ENCODE measurements around the gene DROSHA.

The DROSHA gene

GRCh38 chr5:31492869-31493268 lies 39.0 kb downstream of the DROSHA start:
- Histone ChIP-seq H3K4me3 (ENCODE audit: low read length) (no peak overlapping the region), H3K36me3 (ENCODE audit: control insufficient read depth, insufficient read depth, low read length) (peaks cover 26% of the 10 kb centered on the region), H3K9me3 (ENCODE audit: control insufficient read depth, insufficient read depth, low read length) (no peaks in the 10 kb centered on the region), H3K27ac (ENCODE audit: low read length) (no peak overlapping the region), H3K4me1 (ENCODE audit: control insufficient read depth, insufficient read depth, low read length) (no peaks in the 10 kb centered on the region; the same call in 1 of the 2 replicates), H3K27me3 (ENCODE audit: control insufficient read depth, insufficient read depth, low read length) (no peaks in the 10 kb centered on the region)
- DNase-seq (ENCODE audit: low read depth, low spot score): no peak
- no CpG with 5 or more reads among the region's 4 CpGs for WGBS (ENCODE audit: insufficient coverage, insufficient read length)

DNA sequence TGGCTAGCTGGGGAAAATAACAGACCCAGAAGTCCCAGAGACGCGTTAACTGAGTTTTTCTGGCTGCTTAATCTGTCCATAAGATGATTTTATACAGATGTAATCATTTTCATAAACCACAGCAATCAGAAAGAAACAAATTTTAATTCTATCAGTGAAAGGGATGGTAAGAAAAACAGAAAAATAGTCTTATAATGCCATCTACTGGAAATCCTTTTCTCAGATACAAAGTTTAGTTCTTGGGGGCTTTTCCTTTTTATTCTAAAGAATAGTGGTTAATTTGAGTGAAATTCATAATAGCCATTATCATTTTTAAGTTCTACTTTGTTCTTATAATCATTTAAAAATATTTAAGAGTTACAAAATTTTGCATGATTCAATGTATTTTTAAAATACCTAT lies 44.4 kb downstream of the DROSHA start:
- DNase-seq (ENCODE audit: low read depth, low spot score): no peak
- no CpG with 5 or more reads among the region's 2 CpGs for WGBS (ENCODE audit: insufficient coverage, insufficient read length)
- no peaks in the 10 kb centered on the region for H3K4me1 ChIP-seq (ENCODE audit: control insufficient read depth, insufficient read depth, low read length)
- no peak overlapping the region for H3K27ac ChIP-seq (ENCODE audit: low read length)
- H3K4me3 ChIP-seq (ENCODE audit: low read length): no peak overlapping the region
- no peaks in the 10 kb centered on the region for H3K9me3 ChIP-seq (ENCODE audit: control insufficient read depth, insufficient read depth, low read length)
- no peaks in the 10 kb centered on the region; the same call in 1 of the 2 replicates for H3K36me3 ChIP-seq (ENCODE audit: control insufficient read depth, insufficient read depth, low read length)
- no peaks in the 10 kb centered on the region for H3K27me3 ChIP-seq (ENCODE audit: control insufficient read depth, insufficient read depth, low read length)

GRCh38 chr5:31486441-31486840 lies 45.5 kb downstream of the DROSHA start:
- DNase-seq (ENCODE audit: low read depth, low spot score): no peak
- Histone ChIP-seq H3K9me3 (ENCODE audit: control insufficient read depth, insufficient read depth, low read length) (no peaks in the 10 kb centered on the region), H3K27ac (ENCODE audit: low read length) (no peak overlapping the region), H3K36me3 (ENCODE audit: control insufficient read depth, insufficient read depth, low read length) (no peaks in the 10 kb centered on the region; the same call in 1 of the 2 replicates), H3K27me3 (ENCODE audit: control insufficient read depth, insufficient read depth, low read length) (no peaks in the 10 kb centered on the region), H3K4me3 (ENCODE audit: low read length) (no peak overlapping the region), H3K4me1 (ENCODE audit: control insufficient read depth, insufficient read depth, low read length) (no peaks in the 10 kb centered on the region)
- WGBS (ENCODE audit: insufficient coverage, insufficient read length): no CpG with 5 or more reads among the region's 6 CpGs

- Histone ChIP-seq H3K36me3 (ENCODE audit: control insufficient read depth, insufficient read depth, low read length) (no peaks in the 10 kb centered on the region; the same call in 1 of the 2 replicates), H3K27ac (ENCODE audit: low read length) (no peak overlapping the region), H3K4me3 (ENCODE audit: low read length) (no peak overlapping the region), H3K27me3 (ENCODE audit: control insufficient read depth, insufficient read depth, low read length) (no peaks in the 10 kb centered on the region), H3K9me3 (ENCODE audit: control insufficient read depth, insufficient read depth, low read length) (no peaks in the 10 kb centered on the region), H3K4me1 (ENCODE audit: control insufficient read depth, insufficient read depth, low read length) (no peaks in the 10 kb centered on the region)
- DNase-seq (ENCODE audit: low read depth, low spot score): no peak
- WGBS (ENCODE audit: insufficient coverage, insufficient read length): no CpG with 5 or more reads among the region's 7 CpGs
These were observed 46.3 kb downstream of the DROSHA start for GRCh38 chr5:31485376-31486207.

DNA sequence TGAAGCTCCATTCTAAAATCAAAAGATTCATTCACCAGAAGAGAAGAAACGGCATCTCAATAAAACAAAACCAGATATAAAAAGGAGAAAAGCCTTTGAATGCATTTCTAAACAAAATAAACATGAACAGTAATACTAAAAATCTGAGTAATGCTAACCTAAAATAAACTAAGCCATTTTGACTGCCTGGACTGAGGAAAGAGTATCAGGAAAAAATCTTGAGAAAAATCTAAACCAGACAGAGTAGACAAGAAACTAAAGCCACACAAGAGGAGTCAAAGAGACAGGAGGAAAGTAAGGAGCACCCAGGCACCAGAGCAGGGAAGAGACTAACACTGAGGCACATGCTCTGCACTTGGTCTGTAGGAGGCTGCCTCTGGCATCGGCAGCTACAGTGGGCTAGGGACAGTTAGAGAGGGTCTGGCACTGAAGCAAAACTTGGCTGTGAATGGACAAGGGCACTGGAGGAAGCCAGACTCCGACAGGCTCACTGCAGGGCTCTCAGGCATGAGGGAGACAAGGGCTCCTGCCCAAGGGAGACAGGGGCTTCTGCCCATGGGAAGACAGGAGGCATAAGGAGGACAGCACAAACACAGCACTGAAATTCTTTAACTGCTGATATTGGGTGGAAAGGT lies 50.2 kb downstream of the DROSHA start:
- no peak for DNase-seq (ENCODE audit: low read depth, low spot score)
- no peak overlapping the region for H3K4me3 ChIP-seq (ENCODE audit: low read length)
- no peaks in the 10 kb centered on the region for H3K9me3 ChIP-seq (ENCODE audit: control insufficient read depth, insufficient read depth, low read length)
- H3K4me1 ChIP-seq (ENCODE audit: control insufficient read depth, insufficient read depth, low read length): no peaks in the 10 kb centered on the region
- H3K36me3 ChIP-seq (ENCODE audit: control insufficient read depth, insufficient read depth, low read length): no peaks in the 10 kb centered on the region; the same call in 1 of the 2 replicates
- no CpG with 5 or more reads among the region's 3 CpGs for WGBS (ENCODE audit: insufficient coverage, insufficient read length)
- no peak overlapping the region for H3K27ac ChIP-seq (ENCODE audit: low read length)
- H3K27me3 ChIP-seq (ENCODE audit: control insufficient read depth, insufficient read depth, low read length): no peaks in the 10 kb centered on the region

GRCh38 chr5:31479706-31480105 lies 52.2 kb downstream of the DROSHA start:
- no peak for DNase-seq (ENCODE audit: low read depth, low spot score)
- Histone ChIP-seq H3K36me3 (ENCODE audit: control insufficient read depth, insufficient read depth, low read length) (no peaks in the 10 kb centered on the region), H3K4me1 (ENCODE audit: control insufficient read depth, insufficient read depth, low read length) (no peaks in the 10 kb centered on the region), H3K9me3 (ENCODE audit: control insufficient read depth, insufficient read depth, low read length) (no peaks in the 10 kb centered on the region), H3K27ac (ENCODE audit: low read length) (no peak overlapping the region), H3K4me3 (ENCODE audit: low read length) (no peak overlapping the region), H3K27me3 (ENCODE audit: control insufficient read depth, insufficient read depth, low read length) (no peaks in the 10 kb centered on the region)
- no CpG with 5 or more reads among the region's 2 CpGs for WGBS (ENCODE audit: insufficient coverage, insufficient read length)

DNA sequence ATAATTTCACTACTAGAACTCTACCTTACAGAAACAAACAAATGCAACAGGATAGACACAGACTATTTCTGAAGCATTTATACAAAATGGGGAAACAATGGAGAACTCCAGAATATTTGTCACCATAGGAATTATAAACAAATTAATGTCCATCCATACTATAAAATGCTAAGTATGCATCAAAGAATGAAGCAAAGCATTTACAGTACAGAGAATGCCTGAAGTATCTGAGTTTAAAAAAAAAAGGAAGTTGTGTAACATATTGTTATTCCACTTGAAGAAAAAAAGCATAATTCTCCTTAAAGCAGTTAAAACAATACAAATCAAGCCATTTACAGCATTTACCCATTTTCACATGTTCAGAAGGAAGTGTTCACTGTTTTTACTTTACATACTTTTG lies 53.0 kb downstream of the DROSHA start:
- Histone ChIP-seq H3K9me3 (ENCODE audit: control insufficient read depth, insufficient read depth, low read length) (no peaks in the 10 kb centered on the region), H3K4me3 (ENCODE audit: low read length) (no peak overlapping the region), H3K4me1 (ENCODE audit: control insufficient read depth, insufficient read depth, low read length) (no peaks in the 10 kb centered on the region), H3K36me3 (ENCODE audit: control insufficient read depth, insufficient read depth, low read length) (no peaks in the 10 kb centered on the region), H3K27me3 (ENCODE audit: control insufficient read depth, insufficient read depth, low read length) (no peaks in the 10 kb centered on the region), H3K27ac (ENCODE audit: low read length) (no peak overlapping the region)
- no peak for DNase-seq (ENCODE audit: low read depth, low spot score)

- no peaks in the 10 kb centered on the region for H3K27me3 ChIP-seq (ENCODE audit: control insufficient read depth, insufficient read depth, low read length)
- WGBS (ENCODE audit: insufficient coverage, insufficient read length): no CpG with 5 or more reads among the region's 5 CpGs
- no peak for DNase-seq (ENCODE audit: low read depth, low spot score)
- H3K9me3 ChIP-seq (ENCODE audit: control insufficient read depth, insufficient read depth, low read length): no peaks in the 10 kb centered on the region
- H3K27ac ChIP-seq (ENCODE audit: low read length): no peak overlapping the region
- H3K4me3 ChIP-seq (ENCODE audit: low read length): no peak overlapping the region
- H3K36me3 ChIP-seq (ENCODE audit: control insufficient read depth, insufficient read depth, low read length): no peaks in the 10 kb centered on the region
- H3K4me1 ChIP-seq (ENCODE audit: control insufficient read depth, insufficient read depth, low read length): no peaks in the 10 kb centered on the region
These were observed 53.9 kb downstream of the DROSHA start for GRCh38 chr5:31477971-31478370.

GRCh38 chr5:31477516-31477915 lies 54.4 kb downstream of the DROSHA start:
- no peak overlapping the region for H3K27ac ChIP-seq (ENCODE audit: low read length)
- H3K27me3 ChIP-seq (ENCODE audit: control insufficient read depth, insufficient read depth, low read length): no peaks in the 10 kb centered on the region
- H3K4me1 ChIP-seq (ENCODE audit: control insufficient read depth, insufficient read depth, low read length): no peaks in the 10 kb centered on the region
- no peak for DNase-seq (ENCODE audit: low read depth, low spot score)
- WGBS (ENCODE audit: insufficient coverage, insufficient read length): no CpG with 5 or more reads among the region's 2 CpGs
- no peaks in the 10 kb centered on the region for H3K9me3 ChIP-seq (ENCODE audit: control insufficient read depth, insufficient read depth, low read length)
- no peak overlapping the region for H3K4me3 ChIP-seq (ENCODE audit: low read length)
- no peaks in the 10 kb centered on the region for H3K36me3 ChIP-seq (ENCODE audit: control insufficient read depth, insufficient read depth, low read length)

DNA sequence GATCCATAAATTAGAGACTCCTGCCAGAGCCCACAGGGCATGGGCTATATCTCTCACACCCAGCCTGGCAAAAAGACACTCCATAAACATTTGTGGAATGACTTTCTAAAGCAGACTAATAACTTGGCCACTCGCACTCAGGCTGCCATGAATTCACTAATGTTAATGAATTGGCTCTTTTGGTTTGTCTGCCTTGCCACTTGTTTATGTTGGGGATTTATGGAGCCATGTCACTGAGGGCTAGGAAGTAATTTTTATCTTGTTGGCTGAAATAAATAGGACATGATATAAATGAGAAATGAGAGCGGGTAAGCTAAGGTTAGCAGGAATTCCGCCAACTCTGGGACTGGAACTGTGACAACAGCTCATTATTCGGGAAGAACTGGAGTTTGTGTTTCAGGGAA lies 55.2 kb downstream of the DROSHA start:
- Histone ChIP-seq H3K36me3 (ENCODE audit: control insufficient read depth, insufficient read depth, low read length) (no peaks in the 10 kb centered on the region), H3K4me3 (ENCODE audit: low read length) (no peak overlapping the region), H3K27ac (ENCODE audit: low read length) (no peak overlapping the region), H3K27me3 (ENCODE audit: control insufficient read depth, insufficient read depth, low read length) (no peaks in the 10 kb centered on the region), H3K9me3 (ENCODE audit: control insufficient read depth, insufficient read depth, low read length) (no peaks in the 10 kb centered on the region), H3K4me1 (ENCODE audit: control insufficient read depth, insufficient read depth, low read length) (no peaks in the 10 kb centered on the region)
- no peak for DNase-seq (ENCODE audit: low read depth, low spot score)
- no CpG with 5 or more reads among the region's 4 CpGs for WGBS (ENCODE audit: insufficient coverage, insufficient read length)

All from iPS DF 6.9 (cell line).